Left colon (tissue), 2 donors: Measurements from ENCODE around the gene PLB1. TPM values are rescaled to one million over a fixed set of nuclear protein-coding genes. Genes with fewer than 3 reads are reported as not detected.

Source experiments
- ATAC-seq: fragments of 200-7000 bp; cut with Tn5 transposase; one replicate; pipeline ENCODE4 v1.9.1; 2020; ENCODE audit warnings: mild to moderate bottlenecking, moderate library complexity
- DNase-seq, 2 donors: peaks; one replicate each; pipeline ENCODE4 v3.0.0-alpha.2; 2020
- intact Hi-C, 2 donors: fragments of 100-400 bp; cut with DNase I in 1 of 2; cut with micrococcal nuclease in 1 of 2; formaldehyde crosslinking; loops; one replicate each; pipeline versions ENCODE4 v1.11.2 to v1.14.0; 2022; cut with DNase I, micrococcal nuclease
- total RNA-seq, 2 donors: library from RNA; stranded (reverse); fragmentation: NEBNext Ultra II Directional; extraction: Animal tissue kit (Norgen Biotek cat#: 25700); gene quantifications; one replicate each; pipeline ENCODE4 v1.2.1, GENCODE V29; 2021
- donor health status: DM: no; HTN: no; CAD: no.
- donor health status: DM: yes; HTN: yes; CAD: no.

The PLB1 gene
- total RNA-seq, 2 donors from 2014 or later, result 0.98 to 4.2 TPM

GRCh38 chr2:28525481-28525880, 29.6 kb downstream of the PLB1 start:
- DNase-seq (no peak), ATAC-seq (no peak)
- intact Hi-C loops, result no loop called here

DNA sequence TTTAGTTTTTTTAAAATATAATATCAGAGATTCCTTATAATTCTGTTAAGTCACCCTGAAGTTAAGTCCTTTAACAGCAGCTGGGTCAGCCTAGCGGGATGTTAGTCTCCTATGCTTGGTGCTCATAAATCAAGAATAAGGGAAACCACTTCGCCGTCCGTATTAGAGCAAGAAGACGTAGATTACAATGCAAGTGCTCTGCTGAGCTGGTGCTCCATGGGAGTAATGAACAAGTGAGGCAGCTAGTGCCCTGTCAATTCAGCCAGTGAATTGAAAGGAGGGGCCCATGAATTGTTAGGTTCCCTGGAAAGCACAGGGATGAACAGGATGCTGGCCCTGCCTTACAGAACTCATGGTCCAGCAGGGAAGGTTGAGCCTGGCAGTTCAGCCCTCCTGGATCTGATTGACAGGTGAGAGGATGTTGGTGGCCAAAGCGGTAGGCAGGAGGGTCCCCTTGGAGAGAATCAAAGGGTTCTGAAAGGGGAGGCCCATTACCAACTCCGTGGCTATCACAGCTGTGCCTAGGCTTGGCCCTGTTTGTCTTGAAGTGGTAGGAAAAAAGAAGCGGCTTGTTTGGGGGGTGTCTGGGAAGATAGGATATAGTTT, 30.8 kb downstream of the PLB1 start:
- intact Hi-C loops, result no loop called here
- ATAC-seq (no peak), DNase-seq (no peak)

- intact Hi-C loops, result no loop called here
- DNase-seq (no peak), ATAC-seq (no peak)
These were observed 31.3 kb downstream of the PLB1 start for GRCh38 chr2:28527196-28527595.

DNA sequence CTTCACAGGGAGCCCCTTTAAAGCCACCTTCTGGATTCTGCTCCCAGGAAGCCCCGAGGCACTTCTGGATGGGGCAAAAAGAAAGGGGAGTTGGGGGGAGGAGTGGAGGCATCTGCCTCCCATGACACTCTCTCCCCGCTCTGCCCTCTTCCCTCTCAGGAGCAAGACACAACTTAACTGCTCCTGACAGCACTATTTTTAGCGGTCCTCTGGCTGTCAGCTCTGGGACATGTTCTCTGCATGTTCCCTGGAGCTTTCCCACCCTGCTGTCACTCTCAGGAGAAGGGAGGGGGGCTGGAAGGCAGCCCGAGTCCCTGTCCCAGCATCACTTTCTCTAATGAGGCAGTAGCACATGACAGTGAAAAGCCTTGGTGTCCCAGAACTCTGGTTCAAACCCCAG, 32.3 kb downstream of the PLB1 start:
- DNase-seq, result no peak
- no peak for ATAC-seq

GRCh38 chr2:28530782-28531181, 34.9 kb downstream of the PLB1 start:
- DNase-seq (no peak), ATAC-seq (no peak)
- intact Hi-C loops, result no loop called here

More for the DNA sequence above, 32.3 kb downstream of the PLB1 start:
- intact Hi-C loops, result no loop called here

- ATAC-seq, result peak; percentile 69
- DNase-seq, result no peak
- intact Hi-C loops, result no loop called here
These were observed 36.5 kb downstream of the PLB1 start for GRCh38 chr2:28532399-28532798.

- no peak for DNase-seq
- intact Hi-C loops, result no loop called here
- ATAC-seq, result no peak
These were observed 37.3 kb downstream of the PLB1 start for GRCh38 chr2:28533044-28533680.

- intact Hi-C loops, result no loop called here
- ATAC-seq (no peak), DNase-seq (no peak)
These were observed 39.0 kb downstream of the PLB1 start for GRCh38 chr2:28534817-28535216.

GRCh38 chr2:28538134-28538533, 42.3 kb downstream of the PLB1 start:
- intact Hi-C loops, result no loop called here
- ATAC-seq (no peak), DNase-seq (no peak)

- DNase-seq (no peak), ATAC-seq (no peak)
- intact Hi-C loops, result no loop called here
These were observed 42.8 kb downstream of the PLB1 start for GRCh38 chr2:28538652-28539051.

GRCh38 chr2:28539118-28539541, 43.3 kb downstream of the PLB1 start:
- peak; percentile 57 for ATAC-seq
- intact Hi-C loops, result no loop called here
- DNase-seq, result no peak

- intact Hi-C loops, result no loop called here
- DNase-seq, result no peak
These were observed 47.6 kb downstream of the PLB1 start for GRCh38 chr2:28543316-28544035.

GRCh38 chr2:28544036-28544346, 48.1 kb downstream of the PLB1 start:
- ATAC-seq, result no peak
- no peak for DNase-seq
- intact Hi-C loops, result no loop called here

More at GRCh38 chr2:28543316-28544035, 47.6 kb downstream of the PLB1 start:
- no peak for ATAC-seq

- ATAC-seq (peak; percentile 69), DNase-seq (peak; percentile 49 to 65)
- intact Hi-C loops, result no loop called here
These were observed 48.6 kb downstream of the PLB1 start for GRCh38 chr2:28544405-28544921.

DNA sequence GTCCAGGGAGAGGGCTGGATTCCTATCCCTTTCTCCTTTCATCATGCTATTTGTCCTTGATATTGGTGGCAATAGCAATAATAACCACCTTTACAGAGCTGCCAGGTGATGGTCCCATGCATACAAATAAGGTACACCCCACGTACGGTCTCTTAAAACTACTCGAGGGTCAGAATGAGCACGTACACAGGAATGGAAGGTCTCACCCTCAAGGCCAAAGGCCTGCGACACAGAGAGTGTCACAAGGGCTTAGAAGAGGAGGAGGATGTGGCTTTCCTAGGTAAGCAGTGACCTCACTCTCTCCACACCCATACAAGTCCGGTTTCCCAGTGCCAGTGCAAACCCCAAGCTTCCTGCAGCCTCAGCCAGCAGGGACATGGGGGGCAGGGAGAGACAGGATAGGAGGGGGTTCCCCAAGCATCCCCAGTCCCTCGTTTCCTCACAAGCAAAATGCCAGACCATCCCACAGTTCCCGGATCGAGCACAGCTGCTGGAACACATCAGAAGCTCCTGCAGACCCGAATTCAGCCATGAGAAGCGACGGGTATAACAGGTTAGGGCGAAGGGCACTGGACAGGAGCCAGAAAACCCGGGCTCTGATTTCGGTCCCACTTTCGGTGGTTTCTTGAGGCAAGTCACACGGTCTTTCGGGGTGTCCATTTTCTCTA, 49.2 kb downstream of the PLB1 start:
- DNase-seq (peak; percentile 41 to 71), ATAC-seq (peak; percentile 82)
- intact Hi-C loops, result no loop called here

DNA sequence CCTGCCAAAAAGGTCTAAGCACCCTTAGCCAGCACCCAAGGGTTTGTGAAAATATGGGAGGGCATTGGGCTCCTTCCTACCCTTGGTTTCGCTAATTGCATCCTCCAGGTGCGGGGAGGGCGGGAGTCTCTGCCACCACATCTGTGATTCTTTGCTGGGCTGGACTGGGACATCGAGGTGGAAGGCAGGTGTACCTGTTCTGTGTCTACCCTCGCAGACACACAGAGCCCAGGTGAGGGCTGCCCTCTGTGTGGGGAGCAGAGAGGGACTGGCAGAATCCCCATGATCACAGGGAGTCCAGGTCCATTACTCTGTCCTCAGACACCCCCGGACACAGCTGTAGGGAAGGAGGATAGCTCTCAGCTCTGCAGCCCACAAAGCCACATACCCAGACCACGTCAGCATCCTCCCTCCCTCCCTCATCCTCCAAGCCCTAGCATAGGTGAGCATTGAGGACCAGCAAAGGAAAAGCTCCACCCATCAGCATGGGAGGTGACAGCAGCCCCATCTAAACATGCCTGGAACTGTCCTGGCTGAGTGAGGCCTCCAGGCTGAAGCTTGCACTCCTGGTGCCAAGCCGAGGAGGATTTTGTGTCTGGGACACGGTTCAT, 49.8 kb downstream of the PLB1 start:
- no peak for DNase-seq
- intact Hi-C loops, result no loop called here
- ATAC-seq, result no peak

DNA sequence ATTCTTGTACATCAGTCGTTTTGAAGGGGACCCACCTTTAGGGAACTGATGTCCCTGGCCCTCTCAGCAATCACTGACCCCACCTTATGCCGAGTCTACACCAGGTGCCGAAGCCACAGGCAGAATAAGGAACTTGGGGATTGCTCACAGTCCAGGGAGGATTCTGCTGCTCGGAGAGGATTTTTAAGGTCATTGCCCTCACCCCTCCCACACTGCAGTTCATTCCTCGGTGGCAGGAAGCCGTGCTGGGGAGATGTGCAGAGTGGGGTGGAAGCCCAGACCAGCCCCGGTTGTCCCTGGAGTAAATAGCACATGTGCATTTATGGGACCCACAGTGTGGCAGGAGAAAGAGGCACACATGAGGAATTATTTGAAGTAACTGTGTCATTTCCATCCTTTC, 50.4 kb downstream of the PLB1 start:
- intact Hi-C loops, result no loop called here
- DNase-seq (no peak), ATAC-seq (no peak)

DNA sequence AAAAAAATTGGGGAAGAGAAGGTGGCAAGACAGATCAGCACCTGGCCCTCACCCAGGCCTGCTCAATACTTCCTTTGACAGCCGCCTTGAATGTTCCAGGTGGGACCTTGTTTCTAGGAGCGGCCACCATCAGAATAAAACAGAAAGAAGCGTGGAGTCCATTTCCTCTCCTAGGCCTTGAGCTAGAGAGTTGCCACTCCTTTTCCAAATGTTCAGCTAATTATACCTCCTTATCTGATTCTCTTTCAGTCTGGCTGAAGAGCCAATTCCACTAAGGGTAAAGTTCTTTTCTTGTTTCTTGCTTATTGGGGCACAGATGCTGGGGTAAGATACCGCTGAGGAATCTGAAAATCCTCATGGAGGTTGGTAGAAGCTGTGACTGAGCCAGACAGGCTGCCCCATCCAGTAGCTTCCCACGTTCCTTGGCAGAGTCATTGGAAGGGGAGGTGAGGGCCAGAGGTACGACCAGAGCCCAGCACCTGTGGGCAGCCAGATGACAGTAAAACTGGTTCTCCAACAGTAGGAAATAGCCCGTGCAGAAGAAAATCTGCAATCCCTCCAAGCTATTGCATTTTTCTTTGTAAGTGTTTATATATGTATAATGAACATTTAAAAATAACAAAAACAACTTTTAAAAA, 51.5 kb downstream of the PLB1 start:
- DNase-seq (no peak), ATAC-seq (peak; percentile 55)
- intact Hi-C loops, result no loop called here
